Measurements from ENCODE around the gene EIF2AK2. TPM values are rescaled to one million over a fixed set of nuclear protein-coding genes. Genes with fewer than 3 reads are reported as not detected.

Gene EIF2AK2
- total and polyA plus RNA-seq, 3 donors from 2014 or later, result 8.5 to 23.7 (median 15.7) TPM

DNA sequence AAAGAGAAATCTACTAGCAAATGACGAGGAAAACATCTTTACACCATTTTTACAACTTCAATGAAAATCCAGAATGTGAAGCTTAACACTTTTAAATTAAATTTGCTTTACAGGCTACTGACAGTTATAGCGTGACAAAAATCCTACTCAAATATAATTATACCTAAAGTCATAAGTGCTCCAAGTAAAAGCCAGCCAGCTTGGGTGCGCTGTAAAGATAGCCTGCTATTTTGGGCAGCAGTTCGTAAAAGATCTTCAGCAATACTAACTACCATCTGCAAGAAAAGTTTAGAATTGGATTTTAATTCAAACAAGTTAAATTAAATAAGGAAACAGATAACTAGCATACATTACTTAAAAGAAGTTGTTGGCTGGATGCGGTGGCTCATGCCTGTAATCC is 95.0 kb downstream of the EIF2AK2 start:
- H3K27me3 ChIP-seq, result no peaks in the 10 kb centered on the region
- intact Hi-C loops (cut with DNase I; ENCODE audit: low total_unique reads), result no loop called here
- no peaks in the 10 kb centered on the region for H3K4me1 ChIP-seq
- 94% methylated on average over 5 of the region's 5 CpGs for WGBS, 2 donors
- H3K9me3 ChIP-seq, result no peaks in the 10 kb centered on the region
- no peak overlapping the region for H3K27ac ChIP-seq
- DNase-seq, result no peak
- H3K36me3 ChIP-seq (ENCODE audit: low read depth, missing control alignments), result no peaks in the 10 kb centered on the region
- no peak overlapping the region for H3K4me3 ChIP-seq
- TF ChIP-seq, protein P1, sequence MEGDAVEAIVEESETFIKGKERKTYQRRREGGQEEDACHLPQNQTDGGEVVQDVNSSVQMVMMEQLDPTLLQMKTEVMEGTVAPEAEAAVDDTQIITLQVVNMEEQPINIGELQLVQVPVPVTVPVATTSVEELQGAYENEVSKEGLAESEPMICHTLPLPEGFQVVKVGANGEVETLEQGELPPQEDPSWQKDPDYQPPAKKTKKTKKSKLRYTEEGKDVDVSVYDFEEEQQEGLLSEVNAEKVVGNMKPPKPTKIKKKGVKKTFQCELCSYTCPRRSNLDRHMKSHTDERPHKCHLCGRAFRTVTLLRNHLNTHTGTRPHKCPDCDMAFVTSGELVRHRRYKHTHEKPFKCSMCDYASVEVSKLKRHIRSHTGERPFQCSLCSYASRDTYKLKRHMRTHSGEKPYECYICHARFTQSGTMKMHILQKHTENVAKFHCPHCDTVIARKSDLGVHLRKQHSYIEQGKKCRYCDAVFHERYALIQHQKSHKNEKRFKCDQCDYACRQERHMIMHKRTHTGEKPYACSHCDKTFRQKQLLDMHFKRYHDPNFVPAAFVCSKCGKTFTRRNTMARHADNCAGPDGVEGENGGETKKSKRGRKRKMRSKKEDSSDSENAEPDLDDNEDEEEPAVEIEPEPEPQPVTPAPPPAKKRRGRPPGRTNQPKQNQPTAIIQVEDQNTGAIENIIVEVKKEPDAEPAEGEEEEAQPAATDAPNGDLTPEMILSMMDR (IDR thresholded peaks at IDR 0.05), result no peak
- no peak for TF ChIP-seq POLR2A (IDR thresholded peaks at IDR 0.05)

DNA sequence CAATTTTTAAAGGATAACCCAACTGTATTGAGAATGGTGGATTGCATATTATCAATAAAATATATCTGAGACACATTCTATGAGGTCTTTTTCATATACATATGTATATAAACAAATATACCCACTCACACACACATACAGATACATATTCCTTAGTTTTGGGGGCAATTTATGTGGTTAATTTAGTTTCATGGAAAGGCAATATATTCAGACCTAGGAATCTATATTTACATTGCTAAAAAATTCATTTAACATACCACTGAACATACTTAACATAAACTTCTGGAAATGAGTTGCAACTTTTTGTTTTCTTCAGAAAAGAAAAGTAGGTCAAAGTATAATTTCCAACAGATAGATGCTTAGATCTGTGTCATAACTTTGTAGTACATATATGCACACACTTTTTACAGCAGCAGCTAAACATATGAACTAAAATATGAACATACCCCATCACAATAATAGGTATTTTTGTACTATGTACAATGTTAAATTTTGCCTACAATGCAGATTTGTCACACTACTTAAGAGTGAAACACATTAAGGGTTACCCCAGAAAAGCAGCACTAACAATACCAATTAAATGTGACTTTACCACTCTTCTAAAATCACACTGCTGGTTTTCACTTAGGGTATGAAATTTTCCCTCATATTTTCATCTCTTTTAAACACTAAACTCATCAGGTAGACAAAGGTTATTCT is 95.6 kb downstream of the EIF2AK2 start:
- Histone ChIP-seq H3K4me1 (no peaks in the 10 kb centered on the region), H3K27ac (no peak overlapping the region), H3K9me3 (no peaks in the 10 kb centered on the region), H3K4me3 (no peak overlapping the region), H3K36me3 (ENCODE audit: low read depth, missing control alignments) (no peaks in the 10 kb centered on the region), H3K27me3 (no peaks in the 10 kb centered on the region)
- DNase-seq, result no peak
- intact Hi-C loops (cut with DNase I; ENCODE audit: low total_unique reads), result no loop called here
- TF ChIP-seq POLR2A (IDR thresholded peaks at IDR 0.05), result no peak
- TF ChIP-seq, protein P1 (IDR thresholded peaks at IDR 0.05), result no peak

DNA sequence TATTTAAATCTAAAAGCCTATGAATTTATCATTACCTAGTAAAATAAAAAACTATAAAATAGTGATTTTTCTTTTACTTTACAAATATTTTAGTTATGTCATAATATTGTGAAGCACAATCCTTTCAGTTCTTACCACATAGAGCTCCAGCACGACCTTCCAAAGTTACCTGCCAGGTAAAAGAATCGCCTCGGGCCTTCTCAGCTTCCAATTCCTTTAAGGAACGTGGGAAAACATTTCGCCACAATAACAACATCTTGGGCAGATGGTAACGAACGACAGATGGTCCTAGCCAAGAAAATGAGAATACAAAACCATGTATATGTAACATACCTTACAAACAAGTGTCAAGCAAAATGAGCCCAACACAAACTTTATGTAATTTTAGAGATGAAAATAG is 96.3 kb downstream of the EIF2AK2 start:
- no peak for DNase-seq
- Histone ChIP-seq H3K4me3 (no peak overlapping the region), H3K4me1 (no peaks in the 10 kb centered on the region), H3K9me3 (no peaks in the 10 kb centered on the region), H3K27ac (no peak overlapping the region), H3K27me3 (no peaks in the 10 kb centered on the region), H3K36me3 (ENCODE audit: low read depth, missing control alignments) (no peaks in the 10 kb centered on the region)
- WGBS, 2 donors, result 92 to 93% methylated on average over 7 of the region's 7 CpGs
- no peak for TF ChIP-seq POLR2A (IDR thresholded peaks at IDR 0.05)
- TF ChIP-seq, protein P1 (IDR thresholded peaks at IDR 0.05), result no peak
- intact Hi-C loops (cut with DNase I; ENCODE audit: low total_unique reads), result no loop called here

DNA sequence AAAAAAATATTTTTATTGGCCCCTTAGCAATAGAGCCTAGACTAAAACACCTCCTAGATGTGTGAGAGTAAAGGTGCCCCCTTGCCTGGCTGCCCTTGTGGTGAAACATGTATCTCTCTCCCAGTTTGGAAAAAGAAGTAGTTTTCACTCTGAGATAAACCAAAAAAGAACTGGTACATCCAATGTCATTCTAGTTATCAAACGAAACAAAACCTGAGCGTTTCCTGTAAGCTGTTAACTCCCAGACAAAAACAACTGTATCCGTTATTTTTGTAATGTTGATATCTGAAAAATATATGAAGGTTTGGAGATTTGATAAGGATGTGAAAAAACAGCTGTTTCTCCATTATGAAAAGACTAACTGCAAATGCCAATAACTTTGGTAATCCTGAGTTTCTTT is 96.9 kb downstream of the EIF2AK2 start:
- no peak overlapping the region for H3K4me3 ChIP-seq
- TF ChIP-seq POLR2A (IDR thresholded peaks at IDR 0.05), result no peak
- TF ChIP-seq, protein P1 (IDR thresholded peaks at IDR 0.05), result no peak
- H3K27me3 ChIP-seq, result no peaks in the 10 kb centered on the region
- DNase-seq, result no peak
- intact Hi-C loops (cut with DNase I; ENCODE audit: low total_unique reads), result no loop called here
- 83 to 84% methylated on average over 3 of the region's 3 CpGs for WGBS, 2 donors
- H3K36me3 ChIP-seq (ENCODE audit: low read depth, missing control alignments), result no peaks in the 10 kb centered on the region
- H3K27ac ChIP-seq, result no peak overlapping the region
- H3K9me3 ChIP-seq, result no peaks in the 10 kb centered on the region
- H3K4me1 ChIP-seq, result no peaks in the 10 kb centered on the region
